OCI-LY3 (cell line): ENCODE measurements around the gene SLC5A10.

ENCODE experiments used
- CTCF ChIP-seq: fragments of 200-600, 300-600 bp; sonication (generic); IDR thresholded peaks from 2 replicates; pipeline ENCODE4 v1.5.1; 2014; ENCODE audit warnings: antibody characterized with exemption, low read length, low read depth
- EZH2phosphoT487 ChIP-seq: fragments of 200-600 bp; shearing (Covaris generic); IDR thresholded peaks from 2 replicates; pipeline ENCODE4 v1.6.1; 2018; ENCODE audit warnings: antibody characterized with exemption, mixed run types, low read depth

- TF ChIP-seq EZH2phosphoT487 = no peak
- no peak for TF ChIP-seq CTCF
Measured at GRCh38 chr17:18916816-18917500, 35.0 kb upstream of the SLC5A10 start.
